ENCODE data around the gene PAMR1. TPM values are rescaled to one million over a fixed set of nuclear protein-coding genes. Genes with fewer than 3 reads are reported as not detected.

Gene PAMR1
- total and polyA plus RNA-seq, 9 of the 15 experiments (the other 6 are each of a cell fraction or from before 2014, with no cell fraction given), result not detected

DNA sequence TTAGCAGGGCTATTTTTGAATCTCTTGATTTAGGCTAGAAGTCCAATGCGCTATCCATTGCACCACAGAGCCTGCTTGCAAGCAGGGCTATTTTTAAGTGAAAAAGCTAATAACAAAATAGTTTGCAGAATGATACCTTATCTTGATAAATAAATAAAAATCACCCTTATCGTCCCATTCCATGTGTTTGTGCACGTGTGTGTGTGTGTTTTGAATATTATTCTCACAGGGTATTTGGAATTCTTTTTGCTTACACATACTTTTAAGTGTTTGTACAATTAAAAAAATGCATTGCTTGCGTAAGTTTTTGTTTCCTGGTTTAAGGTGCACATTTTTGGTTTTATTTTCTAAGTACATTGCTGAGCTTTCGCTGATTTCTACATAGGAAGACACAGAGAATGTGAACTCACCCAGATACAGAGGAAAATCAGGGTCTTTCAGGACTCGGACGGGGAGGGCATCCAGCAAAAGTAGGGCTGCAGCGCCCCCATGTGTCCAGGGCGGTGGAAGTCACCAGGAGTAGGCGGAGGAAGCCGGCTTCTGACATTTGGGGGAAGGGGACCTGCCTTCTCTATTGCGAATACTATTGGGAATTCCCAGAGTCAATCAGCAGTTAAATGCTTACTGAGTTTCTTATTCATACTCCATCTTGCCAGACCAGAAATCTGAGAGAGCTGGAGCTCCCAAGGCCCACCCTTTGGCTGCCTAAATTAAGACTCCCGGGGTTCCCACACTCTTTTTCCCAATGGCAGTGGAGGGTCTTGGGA is 133.3 kb downstream of the PAMR1 start (continued):
- TF ChIP-seq, protein P1, sequence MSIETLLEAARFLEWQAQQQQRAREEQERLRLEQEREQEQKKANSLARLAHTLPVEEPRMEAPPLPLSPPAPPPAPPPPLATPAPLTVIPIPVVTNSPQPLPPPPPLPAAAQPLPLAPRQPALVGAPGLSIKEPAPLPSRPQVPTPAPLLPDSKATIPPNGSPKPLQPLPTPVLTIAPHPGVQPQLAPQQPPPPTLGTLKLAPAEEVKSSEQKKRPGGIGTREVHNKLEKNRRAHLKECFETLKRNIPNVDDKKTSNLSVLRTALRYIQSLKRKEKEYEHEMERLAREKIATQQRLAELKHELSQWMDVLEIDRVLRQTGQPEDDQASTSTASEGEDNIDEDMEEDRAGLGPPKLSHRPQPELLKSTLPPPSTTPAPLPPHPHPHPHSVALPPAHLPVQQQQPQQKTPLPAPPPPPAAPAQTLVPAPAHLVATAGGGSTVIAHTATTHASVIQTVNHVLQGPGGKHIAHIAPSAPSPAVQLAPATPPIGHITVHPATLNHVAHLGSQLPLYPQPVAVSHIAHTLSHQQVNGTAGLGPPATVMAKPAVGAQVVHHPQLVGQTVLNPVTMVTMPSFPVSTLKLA (conservative IDR thresholded peaks at IDR 0.05), result 0 out of 4 replicates have a peak, but pooled peaks of 1 of the 2 experiments have one; percentile 29
- TF ChIP-seq, protein P2, sequence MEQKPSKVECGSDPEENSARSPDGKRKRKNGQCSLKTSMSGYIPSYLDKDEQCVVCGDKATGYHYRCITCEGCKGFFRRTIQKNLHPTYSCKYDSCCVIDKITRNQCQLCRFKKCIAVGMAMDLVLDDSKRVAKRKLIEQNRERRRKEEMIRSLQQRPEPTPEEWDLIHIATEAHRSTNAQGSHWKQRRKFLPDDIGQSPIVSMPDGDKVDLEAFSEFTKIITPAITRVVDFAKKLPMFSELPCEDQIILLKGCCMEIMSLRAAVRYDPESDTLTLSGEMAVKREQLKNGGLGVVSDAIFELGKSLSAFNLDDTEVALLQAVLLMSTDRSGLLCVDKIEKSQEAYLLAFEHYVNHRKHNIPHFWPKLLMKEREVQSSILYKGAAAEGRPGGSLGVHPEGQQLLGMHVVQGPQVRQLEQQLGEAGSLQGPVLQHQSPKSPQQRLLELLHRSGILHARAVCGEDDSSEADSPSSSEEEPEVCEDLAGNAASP (IDR thresholded peaks at IDR 0.05), result no peak
- TF ChIP-seq CC2D1A (IDR thresholded peaks at IDR 0.05), result peak; percentile 74; the same call in 1 of the 2 replicates
- peak; percentile 55; the same call in 1 of the 2 replicates for TF ChIP-seq ARID2 (IDR thresholded peaks at IDR 0.05)
- no peak for TF ChIP-seq NEUROD1 (IDR thresholded peaks at IDR 0.05; ENCODE audit: borderline replicate concordance, low read depth, low read length, partially characterized antibody)
- TF ChIP-seq SMAD2 (IDR thresholded peaks at IDR 0.05; ENCODE audit: low read depth, low read length), result no peak
- TF ChIP-seq ZNF124 (CRISPR knock-in tag; IDR thresholded peaks at IDR 0.05), result no peak
- TF ChIP-seq SMAD1 (IDR thresholded peaks at IDR 0.05; ENCODE audit: low read depth, low read length, partially characterized antibody), result no peak
- TF ChIP-seq, protein P3, sequence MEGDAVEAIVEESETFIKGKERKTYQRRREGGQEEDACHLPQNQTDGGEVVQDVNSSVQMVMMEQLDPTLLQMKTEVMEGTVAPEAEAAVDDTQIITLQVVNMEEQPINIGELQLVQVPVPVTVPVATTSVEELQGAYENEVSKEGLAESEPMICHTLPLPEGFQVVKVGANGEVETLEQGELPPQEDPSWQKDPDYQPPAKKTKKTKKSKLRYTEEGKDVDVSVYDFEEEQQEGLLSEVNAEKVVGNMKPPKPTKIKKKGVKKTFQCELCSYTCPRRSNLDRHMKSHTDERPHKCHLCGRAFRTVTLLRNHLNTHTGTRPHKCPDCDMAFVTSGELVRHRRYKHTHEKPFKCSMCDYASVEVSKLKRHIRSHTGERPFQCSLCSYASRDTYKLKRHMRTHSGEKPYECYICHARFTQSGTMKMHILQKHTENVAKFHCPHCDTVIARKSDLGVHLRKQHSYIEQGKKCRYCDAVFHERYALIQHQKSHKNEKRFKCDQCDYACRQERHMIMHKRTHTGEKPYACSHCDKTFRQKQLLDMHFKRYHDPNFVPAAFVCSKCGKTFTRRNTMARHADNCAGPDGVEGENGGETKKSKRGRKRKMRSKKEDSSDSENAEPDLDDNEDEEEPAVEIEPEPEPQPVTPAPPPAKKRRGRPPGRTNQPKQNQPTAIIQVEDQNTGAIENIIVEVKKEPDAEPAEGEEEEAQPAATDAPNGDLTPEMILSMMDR (IDR thresholded peaks at IDR 0.05 in 2 of 3, conservative IDR thresholded peaks at IDR 0.05 in 1 of 3; ENCODE audit: insufficient read depth in 2 of 3, low read depth in 1 of 3, low read length in 3 of 3), result peak; percentile 79 to 90 (median 81)
- 0 out of 4 replicates have a peak, but pooled peaks have one; percentile 17 to 20 for TF ChIP-seq MAZ (CRISPR knock-in tag; conservative IDR thresholded peaks at IDR 0.05 in 1 of 2, IDR thresholded peaks at IDR 0.05 in 1 of 2)
- peak; percentile 56; the same call in 1 of the 2 replicates for TF ChIP-seq MAFG (tag; conservative IDR thresholded peaks at IDR 0.05)

Data from K562 (cell line).